Measurements from ENCODE around the gene PPP1CC. TPM values are rescaled to one million over a fixed set of nuclear protein-coding genes. Genes with fewer than 3 reads are reported as not detected.
A peak's percentile ranks its signal among the peaks of the same experiment; 100 is the strongest.

Gene PPP1CC
- total RNA-seq, 1 donor: 107 TPM

- no peaks in the 10 kb centered on the region for H3K9me3 ChIP-seq (ENCODE audit: low read depth, low read length)
- H3K27ac ChIP-seq (ENCODE audit: low read depth, low read length): no peak overlapping the region
- H3K79me2 ChIP-seq (ENCODE audit: insufficient read depth, low read length): no peaks in the 10 kb centered on the region
- peaks cover 5% of the 10 kb centered on the region for H4K20me1 ChIP-seq (ENCODE audit: insufficient read depth, low read length)
- H3K36me3 ChIP-seq (ENCODE audit: insufficient read depth, low read length): peaks cover 47% of the 10 kb centered on the region
- no peak for DNase-seq (ENCODE audit: insufficient read length, low spot score, missing footprints)
- no peak overlapping the region for H2AFZ ChIP-seq (ENCODE audit: low read length)
- no peaks in the 10 kb centered on the region for H3K4me1 ChIP-seq (ENCODE audit: insufficient read depth, low read length)
- no peaks in the 10 kb centered on the region for H3K27me3 ChIP-seq (ENCODE audit: insufficient read depth, low read length)
- TF ChIP-seq CTCF (IDR thresholded peaks at IDR 0.05; ENCODE audit: extremely low read depth, low read depth, low read length): no peak
- H3K4me2 ChIP-seq (ENCODE audit: insufficient read depth, low read length): no peak overlapping the region
- no peak overlapping the region for H3K4me3 ChIP-seq (ENCODE audit: insufficient read depth, low read length)
These were observed 25.7 kb downstream of the PPP1CC start for GRCh38 chr12:110717037-110717436.

- DNase-seq (ENCODE audit: insufficient read length, low spot score, missing footprints): no peak
- no peaks in the 10 kb centered on the region for H3K27me3 ChIP-seq (ENCODE audit: insufficient read depth, low read length)
- H3K4me3 ChIP-seq (ENCODE audit: insufficient read depth, low read length): no peak overlapping the region
- H3K4me2 ChIP-seq (ENCODE audit: insufficient read depth, low read length): no peak overlapping the region
- H3K27ac ChIP-seq (ENCODE audit: low read depth, low read length): no peak overlapping the region
- H3K36me3 ChIP-seq (ENCODE audit: insufficient read depth, low read length): no peaks in the 10 kb centered on the region
- H3K79me2 ChIP-seq (ENCODE audit: insufficient read depth, low read length): no peaks in the 10 kb centered on the region
- H2AFZ ChIP-seq (ENCODE audit: low read length): no peak overlapping the region
- H3K9me3 ChIP-seq (ENCODE audit: low read depth, low read length): no peaks in the 10 kb centered on the region
- no peaks in the 10 kb centered on the region for H3K4me1 ChIP-seq (ENCODE audit: insufficient read depth, low read length)
- no peak for TF ChIP-seq CTCF (IDR thresholded peaks at IDR 0.05; ENCODE audit: extremely low read depth, low read depth, low read length)
- no peaks in the 10 kb centered on the region for H4K20me1 ChIP-seq (ENCODE audit: insufficient read depth, low read length)
These were observed 33.8 kb downstream of the PPP1CC start for GRCh38 chr12:110708917-110709316.

- no peaks in the 10 kb centered on the region for H3K36me3 ChIP-seq (ENCODE audit: insufficient read depth, low read length)
- H3K4me1 ChIP-seq (ENCODE audit: insufficient read depth, low read length): no peaks in the 10 kb centered on the region
- no peak overlapping the region for H3K4me3 ChIP-seq (ENCODE audit: insufficient read depth, low read length)
- no peak overlapping the region for H3K27ac ChIP-seq (ENCODE audit: low read depth, low read length)
- no peak overlapping the region for H3K4me2 ChIP-seq (ENCODE audit: insufficient read depth, low read length)
- H3K79me2 ChIP-seq (ENCODE audit: insufficient read depth, low read length): no peaks in the 10 kb centered on the region
- no peak for TF ChIP-seq CTCF (IDR thresholded peaks at IDR 0.05; ENCODE audit: extremely low read depth, low read depth, low read length)
- H4K20me1 ChIP-seq (ENCODE audit: insufficient read depth, low read length): no peaks in the 10 kb centered on the region
- DNase-seq (ENCODE audit: insufficient read length, low spot score, missing footprints): no peak
- no peaks in the 10 kb centered on the region for H3K9me3 ChIP-seq (ENCODE audit: low read depth, low read length)
- no peaks in the 10 kb centered on the region for H3K27me3 ChIP-seq (ENCODE audit: insufficient read depth, low read length)
- H2AFZ ChIP-seq (ENCODE audit: low read length): no peak overlapping the region
These were observed 37.4 kb downstream of the PPP1CC start for GRCh38 chr12:110705309-110705708.

- Histone ChIP-seq H2AFZ (ENCODE audit: low read length) (no peak overlapping the region), H3K9me3 (ENCODE audit: low read depth, low read length) (no peaks in the 10 kb centered on the region), H3K27me3 (ENCODE audit: insufficient read depth, low read length) (no peaks in the 10 kb centered on the region), H4K20me1 (ENCODE audit: insufficient read depth, low read length) (no peaks in the 10 kb centered on the region), H3K36me3 (ENCODE audit: insufficient read depth, low read length) (no peaks in the 10 kb centered on the region), H3K4me1 (ENCODE audit: insufficient read depth, low read length) (no peaks in the 10 kb centered on the region), H3K79me2 (ENCODE audit: insufficient read depth, low read length) (no peaks in the 10 kb centered on the region), H3K27ac (ENCODE audit: low read depth, low read length) (no peak overlapping the region), H3K4me3 (ENCODE audit: insufficient read depth, low read length) (no peak overlapping the region), H3K4me2 (ENCODE audit: insufficient read depth, low read length) (no peak overlapping the region)
- peak; percentile 3 for DNase-seq (ENCODE audit: insufficient read length, low spot score, missing footprints)
- no peak for TF ChIP-seq CTCF (IDR thresholded peaks at IDR 0.05; ENCODE audit: extremely low read depth, low read depth, low read length)
These were observed 37.9 kb downstream of the PPP1CC start for GRCh38 chr12:110704750-110705149.
